B cell (primary cell): ENCODE data around the gene HDAC7. TPM values are rescaled to one million over a fixed set of nuclear protein-coding genes. Genes with fewer than 3 reads are reported as not detected.
A peak's percentile ranks its signal among the peaks of the same experiment; 100 is the strongest.

Source experiments
- ATAC-seq: fragments of 200-7000 bp; cut with Tn5 transposase; one replicate; pipeline ENCODE4 v1.10.0; 2021; ENCODE audit warnings: low read depth, mild to moderate bottlenecking, moderate number of reproducible peaks, moderate library complexity
- CTCF ChIA-PET: fragments of 350-600 bp; sonication (Branson Sonifier 250); formaldehyde crosslinking; loops from one replicate; lab custom pipeline; 2021; ENCODE audit warnings: antibody characterized with exemption, inconsistent platforms; lab: Charles Lee
- POLR2A ChIA-PET: fragments of 350-600 bp; sonication (Branson Sonifier 250); formaldehyde crosslinking; loops from one replicate; lab custom pipeline; 2021; ENCODE audit warnings: antibody characterized with exemption; lab: Charles Lee
- DNase-seq: peaks from one replicate; pipeline ENCODE4 v3.0.0; 2013
- H2AFZ ChIP-seq: 2 replicates; pipeline ENCODE4 v1.6.1; 2012; ENCODE audit warnings: mild to moderate bottlenecking, low read depth, low read length; ENCODE audit not compliant: insufficient read depth, poor library complexity, severe bottlenecking
- H3K27ac ChIP-seq, 2 donors: 1 replicate in 1 of 2; 2 replicates in 1 of 2; pipeline ENCODE4 v1.5.1; 2012 to 2013; ENCODE audit warnings: low read length in 2 of 2, mild to moderate bottlenecking in 2 of 2, moderate library complexity in 1 of 2
- H3K27me3 ChIP-seq, 4 experiments: fragments of 200-600 bp in 1 of 4; sonication (generic) in 1 of 4; replicated peaks in 1 of 4; 1 replicate in 2 of 4; 2 replicates in 2 of 4; pipeline versions ENCODE4 v1.6.1 to v1.7.0; 2013 to 2016; ENCODE audit warnings: low read length in 3 of 4, mild to moderate bottlenecking in 2 of 4, mixed read lengths in 1 of 4, moderate library complexity in 1 of 4; ENCODE audit not compliant: insufficient read depth in 4 of 4, control insufficient read depth in 3 of 4; ENCODE audit errors: control extremely low read depth in 1 of 4
- H3K36me3 ChIP-seq, 2 experiments: replicated peaks in 1 of 2; 1 replicate in 1 of 2; 2 replicates in 1 of 2; pipeline versions ENCODE4 v1.6.1 to v1.7.1; 2013; ENCODE audit warnings: low read length in 1 of 2; ENCODE audit not compliant: insufficient read depth in 2 of 2, control insufficient read depth in 1 of 2; ENCODE audit errors: control extremely low read depth in 1 of 2, extremely low read depth in 1 of 2
- H3K4me1 ChIP-seq, 2 donors: fragments of 200-600 bp in 1 of 2; sonication (generic) in 1 of 2; 1 replicate in 1 of 2; 2 replicates in 1 of 2; pipeline versions ENCODE4 v1.5.1 to v1.6.1; 2013 to 2017; ENCODE audit warnings: low read length in 2 of 2; ENCODE audit not compliant: control insufficient read depth in 2 of 2, insufficient read depth in 2 of 2
- H3K4me2 ChIP-seq: replicated peaks from 2 replicates; pipeline ENCODE3; 2012; ENCODE audit warnings: mild to moderate bottlenecking, low read depth, low read length; ENCODE audit not compliant: poor library complexity, severe bottlenecking
- H3K4me3 ChIP-seq, 5 experiments: fragments of 200-600 bp in 1 of 5; sonication (generic) in 1 of 5; 1 replicate in 3 of 5; 2 replicates in 2 of 5; pipeline versions ENCODE4 v1.5.1 to v1.7.0; 2011 to 2016; ENCODE audit warnings: low read length in 4 of 5, mild to moderate bottlenecking in 4 of 5, low read depth in 2 of 5, control low read depth in 1 of 5, moderate library complexity in 1 of 5; ENCODE audit not compliant: insufficient read depth in 1 of 5; ENCODE audit errors: control extremely low read depth in 1 of 5, extremely low read depth in 1 of 5
- H3K79me2 ChIP-seq: fragments of 200-600 bp; sonication (generic); one replicate; pipeline ENCODE4 v1.6.0; 2016; ENCODE audit warnings: low read length; ENCODE audit not compliant: control insufficient read depth, insufficient read depth
- H3K9ac ChIP-seq: fragments of 200-600 bp; sonication (generic); 2 replicates; pipeline ENCODE4 v1.6.1; 2017; ENCODE audit warnings: mild to moderate bottlenecking, low read length, moderate library complexity
- H3K9me3 ChIP-seq, 3 donors: one replicate each; pipeline versions ENCODE4 v1.6.1 to v1.7.1; 2013; ENCODE audit warnings: low read length in 2 of 3; ENCODE audit not compliant: control insufficient read depth in 2 of 3, insufficient read depth in 1 of 3; ENCODE audit errors: control extremely low read depth in 1 of 3
- H4K20me1 ChIP-seq: 2 replicates; pipeline ENCODE4 v1.6.0; 2012; ENCODE audit warnings: mild to moderate bottlenecking, low read length; ENCODE audit not compliant: insufficient read depth, control insufficient read depth, poor library complexity, severe bottlenecking
- H3K27ac Mint-ChIP-seq: one replicate; pipeline ENCODE4 v1.8.0; 2021; ENCODE audit warnings: mixed read lengths
- H3K27me3 Mint-ChIP-seq: one replicate; pipeline ENCODE4 v1.8.0; 2021; ENCODE audit warnings: mixed read lengths
- H3K4me1 Mint-ChIP-seq: one replicate; pipeline ENCODE4 v1.8.0; 2021; ENCODE audit warnings: mixed read lengths
- H3K4me3 Mint-ChIP-seq: one replicate; pipeline ENCODE4 v1.8.0; 2021; ENCODE audit warnings: mixed read lengths
- H3K9me3 Mint-ChIP-seq: one replicate; pipeline ENCODE4 v1.8.0; 2022; ENCODE audit warnings: mixed read lengths; ENCODE audit not compliant: insufficient read depth
- EZH2 ChIP-seq: IDR thresholded peaks from 2 replicates; pipeline ENCODE4 v1.6.1; 2012; ENCODE audit warnings: borderline replicate concordance, low read depth, mild to moderate bottlenecking, moderate library complexity, low read length; ENCODE audit not compliant: insufficient read depth, poor library complexity, severe bottlenecking
- WGBS: methylation state at CpG from one replicate; pipeline ENCODE4 v1.1.5; 2013; ENCODE audit warnings: missing lambda C conversion rate; ENCODE audit not compliant: insufficient coverage; 5-methylcytosine and 5-hydroxymethylcytosine counted together
- intact Hi-C: fragments of 100-400 bp; cut with micrococcal nuclease; formaldehyde crosslinking; loops from one replicate; pipeline ENCODE4 v1.10.0; 2022
- polyA plus RNA-seq: library from polyadenylated mRNA; depleted of rRNA; stranded (reverse); fragments of >200 nt; gene quantifications from 2 replicates; pipeline ENCODE4 v1.2.3, GENCODE V29; 2012
- total RNA-seq, 2 donors: library from RNA; stranded (reverse); fragments of 120-200 nt in 1 of 2; gene quantifications; 1 replicate in 1 of 2; 2 replicates in 1 of 2; pipeline versions ENCODE4 v1.2.3 to v1.2.4, GENCODE V29; 2013 to 2022
- TF ChIP-seq, protein P1 (sequence below): fragments of 200-600 bp; IDR thresholded peaks from one replicate; pipeline ENCODE4 v1.8.0; 2022; ENCODE audit warnings: antibody characterized with exemption, mild to moderate bottlenecking

HDAC7 gene
- total and polyA plus RNA-seq, 2 donors (not counting 1 experiment from before 2014, with no cell fraction given): 87.2 to 178 TPM

DNA sequence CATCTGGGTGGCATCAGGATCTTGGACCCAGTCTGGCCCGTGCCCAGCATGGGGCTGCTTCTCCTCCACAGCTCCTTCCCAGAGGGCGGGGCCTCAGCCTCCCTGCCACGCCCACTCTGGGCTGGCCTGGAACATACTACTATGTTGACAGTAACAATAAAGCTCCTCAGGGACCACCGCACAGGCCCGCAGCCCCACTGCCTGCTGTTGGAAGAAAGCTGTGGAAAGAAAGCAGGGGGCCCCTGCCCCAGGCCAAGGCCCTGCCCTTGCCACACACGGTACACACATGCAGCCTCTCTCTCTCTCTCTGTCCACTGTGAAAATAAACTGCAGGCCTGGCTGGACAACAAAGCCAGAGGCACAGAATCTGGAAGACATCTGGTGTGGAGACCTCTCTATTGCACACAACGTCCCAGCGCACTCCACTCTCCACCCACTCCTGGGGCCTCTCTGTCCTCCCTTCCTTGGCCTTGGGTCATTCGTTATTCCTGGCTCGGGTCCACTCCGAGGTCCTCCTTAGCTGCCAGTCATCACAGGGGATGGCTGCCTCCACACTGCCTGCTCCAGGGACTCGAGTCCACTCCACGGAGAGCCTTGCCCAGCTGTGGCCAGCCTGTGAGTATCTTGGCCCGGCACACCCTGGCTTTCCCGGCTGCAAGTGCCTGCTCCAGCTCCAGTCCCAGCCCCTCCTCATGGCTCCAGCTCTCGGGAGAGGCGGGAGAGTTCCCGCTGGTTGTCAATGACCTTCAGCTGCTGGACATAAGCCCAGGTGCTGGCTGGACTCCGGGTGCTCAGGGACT lies 82.6 kb downstream of the HDAC7 start:
- Mint-ChIP-seq H3K4me1 (peaks cover 38% of the 10 kb centered on the region), H3K9me3 (no peaks in the 10 kb centered on the region), H3K27ac (peak overlapping the region; percentile 46), H3K27me3 (no peaks in the 10 kb centered on the region), H3K4me3 (no peak overlapping the region)
- no peaks in the 10 kb centered on the region for H4K20me1 ChIP-seq
- no peak overlapping the region for H3K9ac ChIP-seq
- WGBS: 94% methylated on average over 17 of the region's 19 CpGs
- ATAC-seq: no peak
- CTCF ChIA-PET: interaction anchor here (0.9 to 15.0 kb wide), 5 partner anchors 24 to 104 kb away, joined by 3 to 515 read pairs (median 9); partner anchors contain the start of genes RPAP3 and SLC48A1
- peaks cover 0 to 9% (median 0%) of the 10 kb centered on the region in 3 donors for H3K9me3 ChIP-seq
- H3K27me3 ChIP-seq: no peaks in the 10 kb centered on the region
- no peaks in the 10 kb centered on the region for H3K79me2 ChIP-seq
- DNase-seq: no peak
- no peaks in the 10 kb centered on the region for H3K36me3 ChIP-seq
- H3K4me1 ChIP-seq: peaks cover 29 to 39% of the 10 kb centered on the region in 2 donors
- no peak overlapping the region for H3K4me2 ChIP-seq
- H3K4me3 ChIP-seq: no peak overlapping the region
- POLR2A ChIA-PET: no interaction called here
- intact Hi-C loops: no loop called here
- no peak for TF ChIP-seq EZH2
- H2AFZ ChIP-seq: no peak overlapping the region
- no peak overlapping the region for H3K27ac ChIP-seq

- no peak overlapping the region for H3K4me3 Mint-ChIP-seq
- peaks cover 30% of the 10 kb centered on the region for H3K4me1 Mint-ChIP-seq
- Histone ChIP-seq H3K27ac (no peak overlapping the region), H3K4me2 (no peak overlapping the region), H2AFZ (no peak overlapping the region), H3K27me3 (no peaks in the 10 kb centered on the region), H3K79me2 (no peaks in the 10 kb centered on the region), H3K4me1 (peaks cover 22 to 31% of the 10 kb centered on the region in 2 donors), H3K9ac (no peak overlapping the region), H3K4me3 (no peak overlapping the region), H4K20me1 (no peaks in the 10 kb centered on the region), H3K9me3 (peaks cover 0 to 9% (median 0%) of the 10 kb centered on the region in 3 donors), H3K36me3 (no peaks in the 10 kb centered on the region)
- DNase-seq: no peak
- POLR2A ChIA-PET: no interaction called here
- CTCF ChIA-PET: interaction anchor here (0.9 to 15.0 kb wide), 4 partner anchors 24 to 102 kb away, joined by 3 to 515 read pairs (median 140); partner anchors contain the start of genes RPAP3 and SLC48A1
- H3K27me3 Mint-ChIP-seq: no peaks in the 10 kb centered on the region
- 100% methylated on average over 1 of the region's 4 CpGs for WGBS
- TF ChIP-seq, protein P1, sequence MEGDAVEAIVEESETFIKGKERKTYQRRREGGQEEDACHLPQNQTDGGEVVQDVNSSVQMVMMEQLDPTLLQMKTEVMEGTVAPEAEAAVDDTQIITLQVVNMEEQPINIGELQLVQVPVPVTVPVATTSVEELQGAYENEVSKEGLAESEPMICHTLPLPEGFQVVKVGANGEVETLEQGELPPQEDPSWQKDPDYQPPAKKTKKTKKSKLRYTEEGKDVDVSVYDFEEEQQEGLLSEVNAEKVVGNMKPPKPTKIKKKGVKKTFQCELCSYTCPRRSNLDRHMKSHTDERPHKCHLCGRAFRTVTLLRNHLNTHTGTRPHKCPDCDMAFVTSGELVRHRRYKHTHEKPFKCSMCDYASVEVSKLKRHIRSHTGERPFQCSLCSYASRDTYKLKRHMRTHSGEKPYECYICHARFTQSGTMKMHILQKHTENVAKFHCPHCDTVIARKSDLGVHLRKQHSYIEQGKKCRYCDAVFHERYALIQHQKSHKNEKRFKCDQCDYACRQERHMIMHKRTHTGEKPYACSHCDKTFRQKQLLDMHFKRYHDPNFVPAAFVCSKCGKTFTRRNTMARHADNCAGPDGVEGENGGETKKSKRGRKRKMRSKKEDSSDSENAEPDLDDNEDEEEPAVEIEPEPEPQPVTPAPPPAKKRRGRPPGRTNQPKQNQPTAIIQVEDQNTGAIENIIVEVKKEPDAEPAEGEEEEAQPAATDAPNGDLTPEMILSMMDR: no peak
- no peak for TF ChIP-seq EZH2
- intact Hi-C loops: no loop called here
- no peak overlapping the region for H3K27ac Mint-ChIP-seq
- no peaks in the 10 kb centered on the region for H3K9me3 Mint-ChIP-seq
- no peak for ATAC-seq
Measured at GRCh38 chr12:47736216-47736615, 83.5 kb downstream of the HDAC7 start.
